Neural progenitor cell (in vitro differentiated cells): Measurements from ENCODE around the gene ANKRD50. TPM values are rescaled to one million over a fixed set of nuclear protein-coding genes. Genes with fewer than 3 reads are reported as not detected.
A peak's percentile ranks its signal among the peaks of the same experiment; 100 is the strongest.

Experiments used
- DNase-seq: peaks from one replicate; pipeline ENCODE4 v3.0.0-alpha.2; 2016; ENCODE audit warnings: low spot score
- H2AFZ ChIP-seq: fragments of 200-600 bp; sonication (generic); replicated peaks from 2 replicates; pipeline ENCODE4 v1.6.1; 2016; ENCODE audit warnings: antibody characterized with exemption
- H3F3A ChIP-seq: fragments of 200-600 bp; sonication (generic); 2 replicates; pipeline ENCODE4 v1.6.1; 2016; ENCODE audit warnings: antibody characterized with exemption, low read depth
- H3K27ac ChIP-seq: fragments of 200-600 bp; sonication (generic); 2 replicates; pipeline ENCODE4 v1.5.1; 2016; ENCODE audit warnings: mild to moderate bottlenecking
- H3K27me3 ChIP-seq: fragments of 200-600 bp; sonication (generic); 2 replicates; pipeline ENCODE4 v1.6.1; 2016; ENCODE audit warnings: mild to moderate bottlenecking, moderate library complexity
- H3K36me3 ChIP-seq: fragments of 200-600 bp; sonication (generic); 2 replicates; pipeline ENCODE4 v1.5.1; 2016
- H3K4me1 ChIP-seq: fragments of 200-600 bp; sonication (generic); 2 replicates; pipeline ENCODE4 v1.6.1; 2016; ENCODE audit warnings: mixed run types
- H3K4me2 ChIP-seq: fragments of 200-600 bp; sonication (generic); 2 replicates; pipeline ENCODE4 v1.6.1; 2016
- H3K4me3 ChIP-seq: fragments of 200-600 bp; sonication (generic); 2 replicates; pipeline ENCODE4 v1.5.1; 2016
- H3K79me2 ChIP-seq: fragments of 200-600 bp; sonication (generic); 2 replicates; pipeline ENCODE4 v1.6.1; 2016; ENCODE audit warnings: low read depth
- H3K9ac ChIP-seq: fragments of 200-600 bp; sonication (generic); 2 replicates; pipeline ENCODE4 v1.6.1; 2016
- H3K9me3 ChIP-seq: fragments of 200-600 bp; sonication (generic); 2 replicates; pipeline ENCODE4 v1.5.1; 2016; ENCODE audit warnings: low read depth
- H4K20me1 ChIP-seq: fragments of 200-600 bp; sonication (generic); 2 replicates; pipeline ENCODE4 v1.6.1; 2016; ENCODE audit warnings: low read depth
- H3K27ac Mint-ChIP-seq: 3 replicates; pipeline ENCODE4 v1.8.0; 2021; ENCODE audit warnings: mixed read lengths
- H3K27me3 Mint-ChIP-seq: 2 replicates; pipeline ENCODE4 v1.8.0; 2022; ENCODE audit warnings: low read depth, mild to moderate bottlenecking, inconsistent platforms, moderate library complexity, mixed read lengths; ENCODE audit not compliant: insufficient read depth
- H3K36me3 Mint-ChIP-seq: 3 replicates; pipeline ENCODE4 v1.8.0; 2021; ENCODE audit warnings: mixed read lengths
- H3K4me1 Mint-ChIP-seq: 3 replicates; pipeline ENCODE4 v1.8.0; 2021; ENCODE audit warnings: mixed read lengths
- H3K4me3 Mint-ChIP-seq: 3 replicates; pipeline ENCODE4 v1.8.0; 2021; ENCODE audit warnings: mild to moderate bottlenecking, moderate library complexity, mixed read lengths
- H3K9me3 Mint-ChIP-seq: 3 replicates; pipeline ENCODE4 v1.8.0; 2020; ENCODE audit warnings: mixed read lengths
- EZH2 ChIP-seq: fragments of 200-600 bp; sonication (generic); IDR thresholded peaks from 2 replicates; pipeline ENCODE4 v1.6.1; 2017; ENCODE audit warnings: antibody characterized with exemption, mild to moderate bottlenecking, moderate library complexity
- EZH2phosphoT487 ChIP-seq: fragments of 200-600 bp; sonication (generic); IDR thresholded peaks from 2 replicates; pipeline ENCODE4 v1.6.1; 2017; ENCODE audit warnings: antibody characterized with exemption
- total RNA-seq: library from RNA; depleted of rRNA; stranded (reverse); fragments of >200 nt; gene quantifications from 2 replicates; pipeline ENCODE4 v1.2.3, GENCODE V29; 2015; ENCODE audit warnings: low replicate concordance
- TF ChIP-seq, protein P1 (sequence below): fragments of 200-600 bp; sonication (generic); IDR thresholded peaks from 2 replicates; pipeline ENCODE4 v1.5.1; 2017; ENCODE audit warnings: antibody characterized with exemption, mild to moderate bottlenecking

Gene ANKRD50
- total RNA-seq, 1 donor from 2014 or later = 47.5 TPM

DNA sequence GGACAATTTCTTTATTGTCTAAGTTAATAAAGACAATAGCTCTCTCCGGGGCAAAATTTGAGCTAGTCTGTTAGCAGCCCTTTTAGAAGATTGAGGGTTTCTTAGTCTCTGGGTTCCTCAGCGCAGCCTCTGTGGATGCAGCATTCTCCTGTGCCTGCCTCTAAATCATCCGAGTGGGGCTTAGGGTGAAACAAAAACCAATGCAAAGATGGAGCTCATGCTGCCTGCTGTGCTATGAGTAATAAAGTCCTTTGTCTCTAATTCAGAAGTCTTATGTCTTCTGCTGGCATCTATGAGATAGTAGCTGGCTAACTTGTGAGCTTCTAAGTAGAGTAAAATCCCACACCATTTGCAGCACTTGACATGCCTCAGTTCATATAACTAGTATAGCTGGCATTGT is 67.9 kb downstream of the ANKRD50 start:
- Histone ChIP-seq H3K27me3 (no peaks in the 10 kb centered on the region), H4K20me1 (no peaks in the 10 kb centered on the region), H3F3A (peaks cover 18% of the 10 kb centered on the region), H3K4me2 (peak overlapping the region; percentile 5), H3K27ac (peak overlapping the region; percentile 35), H3K4me1 (peaks cover 28% of the 10 kb centered on the region), H3K9ac (no peak overlapping the region), H3K79me2 (no peaks in the 10 kb centered on the region), H3K36me3 (peaks cover 6% of the 10 kb centered on the region), H3K9me3 (no peaks in the 10 kb centered on the region), H2AFZ (peak overlapping the region; percentile 52), H3K4me3 (no peak overlapping the region)
- Mint-ChIP-seq H3K9me3 (no peaks in the 10 kb centered on the region), H3K4me1 (peaks cover 23% of the 10 kb centered on the region), H3K36me3 (peaks cover 4% of the 10 kb centered on the region), H3K27me3 (peaks cover 7% of the 10 kb centered on the region), H3K27ac (no peak overlapping the region), H3K4me3 (no peak overlapping the region)
- no peak for DNase-seq
- no peak for TF ChIP-seq EZH2phosphoT487
- no peak for TF ChIP-seq EZH2
- TF ChIP-seq, protein P1, sequence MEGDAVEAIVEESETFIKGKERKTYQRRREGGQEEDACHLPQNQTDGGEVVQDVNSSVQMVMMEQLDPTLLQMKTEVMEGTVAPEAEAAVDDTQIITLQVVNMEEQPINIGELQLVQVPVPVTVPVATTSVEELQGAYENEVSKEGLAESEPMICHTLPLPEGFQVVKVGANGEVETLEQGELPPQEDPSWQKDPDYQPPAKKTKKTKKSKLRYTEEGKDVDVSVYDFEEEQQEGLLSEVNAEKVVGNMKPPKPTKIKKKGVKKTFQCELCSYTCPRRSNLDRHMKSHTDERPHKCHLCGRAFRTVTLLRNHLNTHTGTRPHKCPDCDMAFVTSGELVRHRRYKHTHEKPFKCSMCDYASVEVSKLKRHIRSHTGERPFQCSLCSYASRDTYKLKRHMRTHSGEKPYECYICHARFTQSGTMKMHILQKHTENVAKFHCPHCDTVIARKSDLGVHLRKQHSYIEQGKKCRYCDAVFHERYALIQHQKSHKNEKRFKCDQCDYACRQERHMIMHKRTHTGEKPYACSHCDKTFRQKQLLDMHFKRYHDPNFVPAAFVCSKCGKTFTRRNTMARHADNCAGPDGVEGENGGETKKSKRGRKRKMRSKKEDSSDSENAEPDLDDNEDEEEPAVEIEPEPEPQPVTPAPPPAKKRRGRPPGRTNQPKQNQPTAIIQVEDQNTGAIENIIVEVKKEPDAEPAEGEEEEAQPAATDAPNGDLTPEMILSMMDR = no peak

GRCh38 chr4:124642846-124643245 is 69.7 kb downstream of the ANKRD50 start:
- Histone ChIP-seq H3K9me3 (no peaks in the 10 kb centered on the region), H4K20me1 (no peaks in the 10 kb centered on the region), H3K4me1 (peaks cover 34% of the 10 kb centered on the region), H3K9ac (no peak overlapping the region), H3K79me2 (no peaks in the 10 kb centered on the region), H3K36me3 (peaks cover 14% of the 10 kb centered on the region), H2AFZ (no peak overlapping the region), H3F3A (peaks cover 34% of the 10 kb centered on the region), H3K27ac (no peak overlapping the region), H3K4me3 (no peak overlapping the region), H3K4me2 (no peak overlapping the region), H3K27me3 (no peaks in the 10 kb centered on the region)
- Mint-ChIP-seq H3K36me3 (peaks cover 10% of the 10 kb centered on the region), H3K27me3 (peaks cover 12% of the 10 kb centered on the region), H3K27ac (no peak overlapping the region), H3K4me1 (peaks cover 26% of the 10 kb centered on the region), H3K9me3 (peaks cover 8% of the 10 kb centered on the region), H3K4me3 (no peak overlapping the region)
- no peak for DNase-seq
- no peak for TF ChIP-seq EZH2phosphoT487
- TF ChIP-seq, protein P1 = no peak
- TF ChIP-seq EZH2 = no peak

- Histone ChIP-seq H2AFZ (no peak overlapping the region), H3F3A (peaks cover 44% of the 10 kb centered on the region), H3K9ac (no peak overlapping the region), H3K36me3 (peaks cover 14% of the 10 kb centered on the region), H3K27ac (no peak overlapping the region), H3K9me3 (no peaks in the 10 kb centered on the region), H4K20me1 (no peaks in the 10 kb centered on the region), H3K4me1 (peaks cover 38% of the 10 kb centered on the region), H3K27me3 (no peaks in the 10 kb centered on the region), H3K4me2 (no peak overlapping the region), H3K4me3 (no peak overlapping the region), H3K79me2 (no peaks in the 10 kb centered on the region)
- peaks cover 11% of the 10 kb centered on the region for H3K9me3 Mint-ChIP-seq
- TF ChIP-seq EZH2 = no peak
- TF ChIP-seq EZH2phosphoT487 = no peak
- TF ChIP-seq, protein P1 = no peak
- H3K4me1 Mint-ChIP-seq = peaks cover 34% of the 10 kb centered on the region
- no peak for DNase-seq
- peaks cover 12% of the 10 kb centered on the region for H3K36me3 Mint-ChIP-seq
- H3K27ac Mint-ChIP-seq = no peak overlapping the region
- no peak overlapping the region for H3K4me3 Mint-ChIP-seq
- H3K27me3 Mint-ChIP-seq = peaks cover 12% of the 10 kb centered on the region
Observed at GRCh38 chr4:124641715-124642381, 70.7 kb downstream of the ANKRD50 start.
